ENCODE data around the gene NBAS.

The NBAS gene

GRCh38 chr2:15187702-15188101 is 373.4 kb downstream of the NBAS start:
- DNase-seq: no peak

- no peak for DNase-seq
These were observed 375.0 kb downstream of the NBAS start for GRCh38 chr2:15186118-15186517.

GRCh38 chr2:15184491-15184890 is 376.6 kb downstream of the NBAS start:
- no peak for DNase-seq

GRCh38 chr2:15182275-15182674 is 378.9 kb downstream of the NBAS start:
- no peak for DNase-seq

- no peak for DNase-seq
These were observed 379.9 kb downstream of the NBAS start for GRCh38 chr2:15181092-15181745.

- DNase-seq: no peak
These were observed 380.8 kb downstream of the NBAS start for GRCh38 chr2:15180379-15180778.

- no peak for DNase-seq
These were observed 382.2 kb downstream of the NBAS start for GRCh38 chr2:15178946-15179345.

- no peak for DNase-seq
These were observed 384.0 kb downstream of the NBAS start for GRCh38 chr2:15177103-15177502.

GRCh38 chr2:15176604-15177003 is 384.5 kb downstream of the NBAS start:
- DNase-seq: no peak

- no peak for DNase-seq
These were observed 386.6 kb downstream of the NBAS start for GRCh38 chr2:15174567-15174966.

GRCh38 chr2:15173501-15173900 is 387.6 kb downstream of the NBAS start:
- no peak for DNase-seq

- DNase-seq: no peak
These were observed 388.3 kb downstream of the NBAS start for GRCh38 chr2:15172825-15173224.

GRCh38 chr2:15170070-15170775 is 390.9 kb downstream of the NBAS start:
- DNase-seq: no peak

GRCh38 chr2:15169326-15170069 is 391.6 kb downstream of the NBAS start:
- no peak for DNase-seq

GRCh38 chr2:15168116-15168515 is 393.0 kb downstream of the NBAS start:
- no peak for DNase-seq

- DNase-seq: no peak
These were observed 394.3 kb downstream of the NBAS start for GRCh38 chr2:15166878-15167277.

- no peak for DNase-seq
These were observed 397.8 kb downstream of the NBAS start for GRCh38 chr2:15163326-15163725.

- DNase-seq: no peak
These were observed 398.5 kb downstream of the NBAS start for GRCh38 chr2:15162620-15163019.

GRCh38 chr2:15160201-15160991 is 400.7 kb downstream of the NBAS start:
- DNase-seq: no peak

GRCh38 chr2:15159751-15160177 is 401.4 kb downstream of the NBAS start:
- peak; percentile 27 for DNase-seq

- DNase-seq: no peak
These were observed 401.9 kb downstream of the NBAS start for GRCh38 chr2:15159206-15159605.

- no peak for DNase-seq
These were observed 402.6 kb downstream of the NBAS start for GRCh38 chr2:15158532-15158931.

- peak; percentile 67 for DNase-seq
These were observed 403.0 kb downstream of the NBAS start for GRCh38 chr2:15158100-15158499.
